ENCODE data around the gene PLXNA4.

DNA sequence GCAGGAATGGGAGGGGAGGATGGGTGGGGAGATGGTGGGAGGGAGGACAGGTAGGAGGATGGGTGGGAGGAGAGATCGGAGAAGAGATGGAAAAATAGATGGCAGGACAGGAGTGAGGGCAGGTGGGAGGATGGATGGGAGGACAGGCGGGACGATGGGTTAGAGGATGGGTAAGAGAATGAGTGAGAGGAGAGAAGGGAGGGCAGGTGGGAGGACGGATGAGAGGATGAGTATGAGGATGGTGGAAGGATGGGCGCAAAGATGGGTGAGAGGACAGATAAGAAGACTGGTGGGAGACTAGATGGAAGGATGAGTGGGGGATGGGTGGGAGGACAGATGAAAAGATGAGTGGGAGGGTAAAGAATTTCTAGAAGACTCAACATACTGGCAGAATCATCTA is 438.6 kb downstream of the PLXNA4 start:
- TF ChIP-seq EZH2 (IDR thresholded peaks at IDR 0.05; ENCODE audit: low read depth): no peak
- TF ChIP-seq, protein P1, sequence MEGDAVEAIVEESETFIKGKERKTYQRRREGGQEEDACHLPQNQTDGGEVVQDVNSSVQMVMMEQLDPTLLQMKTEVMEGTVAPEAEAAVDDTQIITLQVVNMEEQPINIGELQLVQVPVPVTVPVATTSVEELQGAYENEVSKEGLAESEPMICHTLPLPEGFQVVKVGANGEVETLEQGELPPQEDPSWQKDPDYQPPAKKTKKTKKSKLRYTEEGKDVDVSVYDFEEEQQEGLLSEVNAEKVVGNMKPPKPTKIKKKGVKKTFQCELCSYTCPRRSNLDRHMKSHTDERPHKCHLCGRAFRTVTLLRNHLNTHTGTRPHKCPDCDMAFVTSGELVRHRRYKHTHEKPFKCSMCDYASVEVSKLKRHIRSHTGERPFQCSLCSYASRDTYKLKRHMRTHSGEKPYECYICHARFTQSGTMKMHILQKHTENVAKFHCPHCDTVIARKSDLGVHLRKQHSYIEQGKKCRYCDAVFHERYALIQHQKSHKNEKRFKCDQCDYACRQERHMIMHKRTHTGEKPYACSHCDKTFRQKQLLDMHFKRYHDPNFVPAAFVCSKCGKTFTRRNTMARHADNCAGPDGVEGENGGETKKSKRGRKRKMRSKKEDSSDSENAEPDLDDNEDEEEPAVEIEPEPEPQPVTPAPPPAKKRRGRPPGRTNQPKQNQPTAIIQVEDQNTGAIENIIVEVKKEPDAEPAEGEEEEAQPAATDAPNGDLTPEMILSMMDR (conservative IDR thresholded peaks at IDR 0.05): no peak

Measured in PC-9 (cell line).